Ureter (tissue), 1 donor: ENCODE results near the gene TFG. TPM values are rescaled to one million over a fixed set of nuclear protein-coding genes. Genes with fewer than 3 reads are reported as not detected.
A peak's percentile ranks its signal among the peaks of the same experiment; 100 is the strongest.

Source experiments
- DNase-seq: peaks from one replicate; pipeline ENCODE4 v3.0.0-alpha.2; 2020; ENCODE audit warnings: low spot score
- total RNA-seq: library from RNA; stranded (reverse); gene quantifications from one replicate; pipeline ENCODE4 v1.2.4, GENCODE V29; 2023
- donor health status: DM: yes; HTN: yes; CAD: no.

The TFG gene
- total RNA-seq, 1 donor from 2014 or later: 86.9 TPM

DNA sequence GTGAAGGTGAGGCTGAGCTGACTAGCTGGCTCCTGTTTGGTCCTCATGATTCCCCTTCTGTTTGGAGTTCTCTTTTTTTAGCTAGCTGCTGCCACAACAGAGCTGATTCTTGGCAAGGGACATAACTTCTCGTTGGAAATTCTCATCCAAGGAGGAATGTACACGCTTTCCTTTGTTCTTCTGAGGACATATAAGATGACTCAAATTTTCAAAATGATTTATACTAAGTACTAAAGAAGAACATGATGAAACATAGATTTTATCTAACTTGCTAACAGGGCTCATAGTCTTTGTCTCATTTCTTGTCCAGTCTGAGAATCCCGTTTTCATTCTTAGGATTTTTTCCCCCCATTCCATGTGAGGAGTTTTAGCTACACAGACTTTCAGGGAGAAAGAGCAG is 2.9 kb upstream of the TFG start:
- no peak for DNase-seq

DNA sequence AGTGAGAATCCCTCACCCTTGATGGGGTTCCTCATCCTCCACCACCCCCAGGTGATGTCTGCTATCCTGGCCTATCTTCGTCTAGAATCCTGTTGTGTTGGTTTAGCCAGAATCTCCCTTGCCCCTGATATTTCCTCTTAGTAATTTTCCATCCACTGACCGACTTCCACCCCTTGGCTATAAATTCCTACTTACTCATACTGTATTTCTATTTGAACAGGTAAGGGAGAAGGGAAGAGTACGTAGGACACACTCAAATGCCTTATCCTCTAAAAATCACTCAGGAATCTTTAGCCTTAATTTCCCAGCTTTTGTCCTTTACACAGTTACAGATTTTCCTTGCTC is 678 bp upstream of the TFG start:
- no peak for DNase-seq

DNA sequence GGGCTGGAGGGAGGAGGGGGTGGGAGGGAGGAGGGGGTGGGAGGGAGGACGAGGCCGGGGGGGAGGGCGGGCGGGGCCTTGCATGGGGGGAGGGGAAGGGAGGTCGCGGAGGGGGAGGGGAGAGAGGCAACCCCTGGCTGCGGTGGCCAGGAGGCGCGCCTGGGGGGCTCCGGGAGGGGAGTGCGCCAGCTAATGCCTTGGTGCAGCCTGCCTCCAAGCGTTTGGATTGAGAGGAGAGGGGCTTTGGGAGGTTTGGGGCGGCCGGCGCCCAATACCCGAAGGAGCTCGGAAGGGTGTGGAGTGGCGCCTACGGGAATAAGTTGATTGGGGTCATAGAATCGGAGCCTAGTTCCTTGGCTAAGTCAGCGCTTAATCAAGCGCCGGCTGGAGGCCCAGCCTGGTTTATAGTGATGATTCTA is 557 bp downstream of the TFG start:
- peak; percentile 49 for DNase-seq

DNA sequence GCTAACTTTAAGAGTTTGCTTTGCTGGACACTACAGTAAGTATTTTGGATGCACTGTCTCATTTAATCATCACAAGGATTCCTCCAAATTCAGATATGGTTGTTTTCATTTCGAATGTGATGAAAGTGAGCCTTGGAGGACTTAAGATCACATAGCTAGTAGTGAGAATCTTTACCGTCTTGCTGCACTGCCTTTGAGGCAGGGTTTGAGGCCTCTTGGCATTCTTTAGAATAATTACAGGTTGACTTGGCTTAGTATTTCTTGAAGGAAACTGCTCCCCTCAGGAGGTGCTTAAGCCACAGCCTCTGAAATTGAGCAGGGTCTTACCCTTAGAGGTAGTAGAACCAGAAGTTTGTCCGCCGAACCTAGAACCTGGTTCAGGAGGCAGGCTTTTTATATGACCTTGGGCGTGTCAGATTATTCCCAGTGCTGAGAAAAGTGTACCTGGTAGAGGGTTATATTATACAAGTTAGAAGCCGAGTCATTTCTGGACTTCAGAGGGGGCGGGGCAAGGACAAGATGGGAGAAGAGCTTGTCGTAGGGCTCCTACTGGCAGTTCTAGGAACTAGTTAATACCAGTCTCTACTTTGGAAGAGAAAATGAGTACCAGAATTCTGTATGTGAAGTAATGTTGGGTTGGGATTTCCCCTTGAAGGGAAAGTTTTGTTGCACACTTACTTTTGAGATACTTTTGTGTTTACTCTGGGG is 1.1 kb downstream of the TFG start:
- DNase-seq: no peak

DNA sequence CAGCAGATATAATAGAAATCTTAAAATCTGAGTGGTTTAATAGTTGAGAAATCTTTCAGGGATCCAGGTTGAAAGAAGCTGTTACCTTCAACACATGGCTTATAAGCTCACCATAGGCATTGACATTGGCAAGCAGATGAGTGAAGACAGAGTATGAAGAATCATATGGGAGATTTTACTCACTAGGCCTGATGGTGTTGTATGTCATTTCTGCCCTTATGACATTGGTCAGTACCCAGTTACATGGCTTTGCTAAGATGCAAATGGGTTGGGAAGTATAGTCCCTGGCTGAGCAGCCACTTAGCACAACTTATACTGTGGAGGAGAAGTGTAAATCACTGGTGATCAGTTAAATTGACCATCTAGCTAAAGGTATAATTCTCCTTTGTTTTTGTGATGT is 5.9 kb downstream of the TFG start:
- DNase-seq: no peak

DNA sequence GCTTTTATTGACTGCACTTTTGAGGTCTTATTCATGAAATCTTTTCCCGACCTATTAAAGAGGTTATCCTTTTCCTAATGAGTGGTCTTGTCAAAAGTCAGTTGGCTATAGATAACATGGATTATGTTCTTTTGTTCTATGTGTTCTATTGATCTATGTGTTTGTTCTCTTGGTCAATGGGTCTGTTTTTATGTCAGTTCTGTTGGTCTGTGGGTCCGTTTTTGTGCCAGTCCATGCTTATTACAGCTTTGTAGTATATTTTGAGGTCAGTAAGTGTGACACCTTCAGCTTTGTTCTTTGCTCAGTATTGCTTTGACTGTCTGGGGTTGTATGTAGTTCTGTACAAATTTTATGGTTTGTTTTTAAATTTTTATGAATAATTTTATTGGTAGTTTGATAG is 7.8 kb downstream of the TFG start:
- DNase-seq: no peak

DNA sequence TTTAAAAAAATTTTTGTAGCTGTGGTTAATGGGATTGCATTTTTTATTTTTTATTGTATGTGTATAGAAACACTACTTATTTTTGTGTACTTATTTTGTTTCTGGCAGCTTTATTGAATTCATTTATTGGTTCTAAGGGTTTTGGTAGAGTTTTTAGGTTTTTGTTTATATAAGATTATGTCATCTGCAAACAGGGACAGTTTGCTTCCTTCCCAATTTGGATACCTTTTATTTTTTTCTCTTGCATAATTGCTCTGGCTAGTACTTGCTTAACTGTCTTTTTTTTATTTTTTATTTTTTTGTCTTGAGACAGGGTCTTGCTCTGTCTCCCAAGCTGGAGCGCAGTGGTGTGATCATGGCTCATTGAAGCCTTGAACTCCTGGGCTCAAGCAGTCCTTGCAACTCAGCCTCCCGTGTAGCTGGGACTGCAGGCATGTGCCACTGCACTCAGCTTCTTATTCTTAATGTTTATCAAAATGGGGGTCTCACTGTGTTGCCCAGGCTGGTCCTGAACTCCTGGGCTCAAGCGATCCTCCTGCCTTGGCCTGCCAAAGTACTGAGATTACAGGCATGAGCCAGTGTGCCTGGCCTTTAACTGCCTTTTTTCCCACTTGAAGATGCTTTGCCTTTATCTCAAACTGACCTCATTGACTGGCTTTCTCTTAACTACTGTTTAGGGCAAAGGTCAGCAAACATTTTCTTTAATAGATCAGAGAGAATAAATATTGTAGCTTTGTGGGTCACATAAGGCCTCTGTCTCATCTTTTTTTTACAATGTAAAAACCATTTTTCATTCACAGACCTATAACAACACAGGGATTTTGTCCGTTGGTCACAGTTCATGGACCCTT is 8.6 kb downstream of the TFG start:
- no peak for DNase-seq

DNA sequence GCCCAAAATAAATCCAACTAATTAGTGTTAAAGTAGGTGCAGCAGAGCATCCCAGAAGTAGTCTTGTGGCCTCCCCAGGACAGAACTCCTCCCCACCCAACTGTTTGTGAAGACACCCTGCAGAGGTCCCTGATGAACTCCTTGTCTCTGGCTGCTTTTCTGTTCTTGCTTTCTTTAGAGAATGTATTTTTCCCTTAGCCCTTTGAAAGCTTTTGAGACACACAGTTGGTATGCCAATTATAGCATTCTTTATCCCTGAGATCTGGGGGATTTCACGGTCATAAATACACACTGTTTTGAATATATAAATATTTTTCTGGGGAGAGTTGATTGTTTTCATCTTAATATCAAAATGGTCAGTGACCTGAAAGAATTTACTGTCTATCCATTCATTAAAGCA is 9.8 kb downstream of the TFG start:
- DNase-seq: no peak

DNA sequence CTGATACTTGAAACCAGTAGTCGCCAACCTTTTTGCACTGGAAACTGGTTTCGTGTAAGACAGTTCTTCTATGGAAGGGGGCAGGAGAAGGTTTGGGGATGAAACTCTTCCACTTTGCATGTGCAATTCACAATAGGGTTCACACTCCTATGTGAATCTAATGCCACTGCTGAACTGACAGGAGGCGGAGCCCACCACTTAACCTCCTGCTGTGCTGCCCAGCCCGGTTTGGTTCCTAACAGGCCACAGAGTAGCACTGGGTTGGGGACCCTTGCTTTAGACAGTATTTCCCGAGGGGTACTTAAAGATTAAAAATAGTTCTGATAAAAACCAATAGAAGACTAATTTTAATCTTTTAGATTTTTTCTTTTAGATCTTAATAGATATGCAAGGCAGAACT is 11.1 kb downstream of the TFG start:
- no peak for DNase-seq

DNA sequence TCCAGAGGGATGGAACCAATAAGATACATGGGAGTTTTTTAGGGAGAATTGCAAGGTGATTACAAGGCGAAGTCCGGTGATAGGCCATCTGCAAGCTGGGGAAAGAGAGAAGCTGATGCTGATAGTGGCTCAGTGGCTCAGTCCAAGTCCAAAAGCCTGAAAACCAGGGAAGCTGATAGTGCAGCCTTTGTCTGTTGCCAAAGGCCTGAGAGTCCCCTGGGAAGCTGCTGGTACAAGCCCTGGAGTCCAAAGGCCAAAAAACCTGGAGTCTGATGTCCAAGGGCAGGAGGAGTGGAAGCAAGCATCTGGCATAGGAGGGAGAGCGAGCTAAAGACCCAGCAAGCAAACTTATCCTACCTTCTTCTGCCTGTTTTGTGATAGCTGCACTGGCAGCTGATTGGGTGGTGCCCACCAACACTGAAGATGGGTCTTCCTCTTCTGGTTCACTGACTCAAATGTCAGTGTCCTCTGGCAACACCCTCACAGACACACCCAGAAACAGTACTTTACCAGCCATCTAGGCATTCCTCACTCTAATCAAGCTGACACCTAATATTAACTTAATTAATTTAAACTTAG is 16.7 kb downstream of the TFG start:
- no peak for DNase-seq

DNA sequence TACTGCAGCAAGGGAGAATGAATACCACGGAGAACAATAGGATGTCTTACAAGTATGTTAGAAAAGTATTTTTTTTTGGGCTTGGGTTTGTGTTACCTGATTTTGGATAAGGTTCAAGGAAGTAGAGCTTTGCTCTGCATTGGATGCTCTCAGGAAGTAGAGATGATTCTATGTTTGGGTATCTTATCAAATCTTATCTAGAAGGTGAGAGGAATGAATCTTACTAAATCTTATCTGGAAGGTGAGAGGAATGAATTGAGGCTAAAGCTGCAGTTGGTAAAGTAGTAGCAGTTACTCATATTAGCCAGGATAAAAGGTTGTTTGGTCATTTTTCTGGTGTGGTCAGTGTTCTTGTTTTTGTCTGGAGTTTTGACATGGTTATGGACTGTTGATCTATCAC is 17.4 kb downstream of the TFG start:
- DNase-seq: no peak

DNA sequence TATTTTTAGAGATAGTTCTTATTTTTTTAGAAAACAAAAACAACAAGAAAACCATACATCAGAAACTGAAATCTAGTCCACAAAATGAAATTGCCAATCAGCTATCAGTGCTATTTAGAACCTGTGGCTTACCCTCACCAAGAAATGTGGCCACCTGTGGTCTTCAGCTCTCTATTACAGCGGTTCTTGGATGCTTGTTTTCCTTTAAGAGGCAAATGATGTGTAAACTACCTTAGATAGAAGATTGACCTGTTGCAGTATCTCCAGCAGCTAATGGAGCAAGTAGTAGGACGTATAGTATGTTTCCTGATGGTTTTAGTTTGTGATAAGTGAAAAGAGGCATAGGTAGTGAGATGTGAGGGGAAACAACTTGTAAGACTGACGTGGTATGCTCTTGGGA is 21.2 kb downstream of the TFG start:
- DNase-seq: no peak

DNA sequence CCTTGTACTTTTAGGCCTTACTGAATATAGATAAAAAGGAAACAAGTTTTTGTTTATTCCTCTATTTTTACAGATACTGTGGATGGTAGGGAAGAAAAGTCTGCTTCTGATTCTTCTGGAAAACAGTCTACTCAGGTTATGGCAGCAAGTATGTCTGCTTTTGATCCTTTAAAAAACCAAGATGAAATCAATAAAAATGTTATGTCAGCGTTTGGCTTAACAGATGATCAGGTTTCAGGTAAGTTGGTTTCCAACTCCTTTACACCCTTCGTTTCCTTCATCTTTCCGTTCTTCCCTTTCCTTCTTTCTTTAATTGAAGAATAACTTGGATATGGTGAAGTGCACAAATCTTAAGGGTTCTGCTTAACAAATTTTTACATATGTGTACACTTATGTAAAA is 23.1 kb downstream of the TFG start:
- DNase-seq: no peak

DNA sequence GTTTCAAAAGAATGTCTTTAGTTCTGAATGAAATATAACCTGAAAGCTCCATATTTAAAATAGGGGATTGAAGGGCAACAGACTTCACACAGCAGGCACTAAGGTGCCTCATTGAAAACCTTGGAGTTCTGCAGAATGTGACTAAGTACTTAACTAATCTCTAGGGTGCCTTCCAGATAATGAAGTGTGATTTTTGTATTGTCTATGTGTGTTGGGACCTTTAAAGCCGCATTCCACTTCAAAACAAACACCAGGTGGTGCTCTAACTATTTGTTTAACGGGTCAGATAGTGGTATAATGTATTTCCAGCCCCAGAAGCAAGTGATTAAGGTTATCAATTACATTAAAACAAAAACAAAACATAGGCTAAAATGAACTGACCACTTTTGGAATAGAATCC is 28.0 kb downstream of the TFG start:
- DNase-seq: no peak

DNA sequence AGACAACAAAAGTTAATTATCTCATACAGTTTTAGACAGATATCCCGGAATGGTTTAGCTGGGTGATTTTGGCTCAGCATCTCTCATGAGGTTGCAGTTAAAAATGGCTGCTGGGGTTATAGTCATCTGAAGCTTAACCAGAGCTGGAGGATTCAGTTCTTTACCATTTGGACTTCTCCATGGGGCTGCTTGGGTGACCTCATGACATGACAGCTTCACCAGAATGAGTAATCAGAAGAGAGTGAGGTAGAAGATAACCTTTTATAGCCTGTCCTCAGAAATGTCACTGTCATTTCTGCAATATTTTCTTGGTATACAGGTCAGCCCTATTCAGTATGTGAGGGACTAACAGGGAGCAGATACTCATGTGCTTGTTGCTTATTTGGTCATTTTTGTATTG is 30.9 kb downstream of the TFG start:
- DNase-seq: no peak

DNA sequence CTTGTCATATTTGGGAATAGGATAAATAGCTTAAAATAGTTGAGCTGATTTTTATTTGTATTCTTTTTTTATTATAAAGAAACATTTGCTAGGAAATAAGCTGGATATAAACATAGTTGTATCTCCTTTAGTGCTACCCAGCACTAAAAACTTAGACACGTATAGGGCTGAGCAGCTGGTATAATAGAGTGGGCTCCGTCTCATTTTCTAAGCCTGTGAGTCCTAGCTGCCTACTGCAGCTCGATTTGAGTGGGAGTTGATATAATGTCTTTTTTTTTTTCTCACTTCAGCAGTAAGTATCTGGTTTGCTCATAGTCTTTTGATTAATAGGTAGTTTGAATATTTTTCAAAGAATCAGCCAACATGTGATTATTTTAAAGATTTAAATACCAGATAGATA is 34.2 kb downstream of the TFG start:
- DNase-seq: no peak

DNA sequence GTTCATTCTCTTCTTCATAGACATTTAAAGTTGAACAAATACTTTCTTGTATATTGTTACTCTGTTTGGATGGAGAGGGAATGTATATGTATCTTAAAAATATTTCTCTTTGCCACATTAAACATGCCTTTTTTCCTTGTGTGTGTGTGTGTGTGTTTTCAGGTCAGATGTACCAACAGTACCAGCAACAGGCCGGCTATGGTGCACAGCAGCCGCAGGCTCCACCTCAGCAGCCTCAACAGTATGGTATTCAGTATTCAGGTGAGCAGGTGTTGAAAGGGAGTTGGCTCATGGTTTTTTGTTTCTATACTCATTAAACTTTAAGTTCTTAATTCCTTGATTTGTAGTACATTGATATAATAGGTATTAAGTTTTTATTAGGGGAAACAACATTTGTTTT is 35.4 kb downstream of the TFG start:
- DNase-seq: no peak

DNA sequence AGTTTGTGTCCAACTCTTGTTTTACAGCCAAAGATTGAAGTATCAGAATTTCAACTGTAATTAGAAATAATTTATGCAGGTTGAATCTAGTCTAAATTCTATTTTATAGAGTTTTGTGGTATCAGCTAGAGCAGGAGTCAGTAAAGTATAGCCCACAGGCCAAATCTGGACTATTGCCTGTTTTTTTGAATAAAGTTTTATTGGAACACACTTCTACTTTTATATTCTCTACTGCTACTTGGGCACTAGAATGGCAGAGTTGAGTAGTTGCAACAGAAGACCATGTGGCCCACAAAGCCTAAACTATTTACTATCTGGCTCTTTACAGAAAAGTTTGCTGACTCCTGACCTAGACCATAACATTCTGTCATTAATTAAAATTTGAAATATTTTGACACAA is 36.3 kb downstream of the TFG start:
- no peak for DNase-seq

DNA sequence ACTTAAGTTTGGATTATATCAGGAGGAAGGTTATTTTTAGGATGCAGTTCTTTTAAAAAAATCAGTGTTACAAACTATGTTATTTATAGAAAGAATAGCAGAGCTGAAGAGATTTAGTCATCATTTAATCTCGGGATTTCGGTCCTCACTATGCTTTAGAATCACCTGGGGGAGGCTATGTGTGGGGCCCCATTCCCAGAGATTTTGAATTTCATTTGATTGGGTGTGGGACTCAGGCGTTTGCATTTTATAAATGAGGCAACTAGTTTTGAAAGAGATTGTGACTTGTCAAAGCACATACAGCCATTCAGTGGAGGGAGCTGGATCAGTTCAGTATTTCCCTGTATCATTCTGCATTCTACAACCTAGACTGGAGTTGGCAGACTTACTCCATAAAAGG is 36.8 kb downstream of the TFG start:
- no peak for DNase-seq

DNA sequence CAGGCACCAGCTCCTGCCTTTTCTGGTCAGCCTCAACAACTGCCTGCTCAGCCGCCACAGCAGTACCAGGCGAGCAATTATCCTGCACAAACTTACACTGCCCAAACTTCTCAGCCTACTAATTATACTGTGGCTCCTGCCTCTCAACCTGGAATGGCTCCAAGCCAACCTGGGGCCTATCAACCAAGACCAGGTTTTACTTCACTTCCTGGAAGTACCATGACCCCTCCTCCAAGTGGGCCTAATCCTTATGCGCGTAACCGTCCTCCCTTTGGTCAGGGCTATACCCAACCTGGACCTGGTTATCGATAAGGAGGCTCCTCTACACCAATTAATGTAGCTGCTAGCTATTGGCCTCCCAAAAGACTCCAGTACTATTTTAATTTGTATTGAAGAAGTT is 38.9 kb downstream of the TFG start:
- no peak for DNase-seq

DNA sequence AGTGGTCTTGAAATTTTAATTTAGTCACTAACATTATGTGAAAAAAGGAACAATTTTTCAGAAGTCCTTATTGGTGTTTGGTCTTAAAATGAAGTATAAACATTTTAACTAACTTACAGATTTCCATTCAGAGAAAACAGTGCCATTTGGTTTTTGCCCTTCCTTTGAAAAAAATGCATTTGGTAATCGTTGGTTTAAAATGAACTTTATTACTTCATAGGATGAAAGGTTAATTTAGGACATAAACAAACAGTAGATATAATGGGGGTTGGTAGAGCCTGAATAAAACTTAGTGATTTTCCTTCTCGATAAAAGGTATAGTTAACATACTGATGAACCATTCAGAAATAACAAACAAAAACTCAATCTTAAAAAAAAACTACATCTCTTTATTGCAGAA is 39.7 kb downstream of the TFG start:
- DNase-seq: no peak

DNA sequence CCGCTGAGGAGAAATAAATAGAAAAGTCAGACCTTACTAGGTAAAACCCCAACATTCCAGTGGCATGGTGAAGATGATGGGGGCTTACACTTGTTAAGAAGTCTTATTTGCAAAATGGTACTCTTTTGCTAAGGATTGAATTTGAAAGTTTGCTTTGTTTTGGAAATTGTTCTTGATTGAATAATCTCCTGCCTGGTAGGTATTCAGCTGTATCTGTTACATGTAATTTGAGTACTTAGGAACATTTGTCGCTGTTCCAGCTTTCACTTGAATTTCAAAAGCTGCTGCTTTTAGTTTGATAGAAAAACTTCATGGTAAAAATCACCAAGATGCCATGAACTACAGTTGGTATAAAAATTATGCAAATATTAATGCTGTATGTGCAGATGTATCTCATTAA is 44.6 kb downstream of the TFG start:
- no peak for DNase-seq

DNA sequence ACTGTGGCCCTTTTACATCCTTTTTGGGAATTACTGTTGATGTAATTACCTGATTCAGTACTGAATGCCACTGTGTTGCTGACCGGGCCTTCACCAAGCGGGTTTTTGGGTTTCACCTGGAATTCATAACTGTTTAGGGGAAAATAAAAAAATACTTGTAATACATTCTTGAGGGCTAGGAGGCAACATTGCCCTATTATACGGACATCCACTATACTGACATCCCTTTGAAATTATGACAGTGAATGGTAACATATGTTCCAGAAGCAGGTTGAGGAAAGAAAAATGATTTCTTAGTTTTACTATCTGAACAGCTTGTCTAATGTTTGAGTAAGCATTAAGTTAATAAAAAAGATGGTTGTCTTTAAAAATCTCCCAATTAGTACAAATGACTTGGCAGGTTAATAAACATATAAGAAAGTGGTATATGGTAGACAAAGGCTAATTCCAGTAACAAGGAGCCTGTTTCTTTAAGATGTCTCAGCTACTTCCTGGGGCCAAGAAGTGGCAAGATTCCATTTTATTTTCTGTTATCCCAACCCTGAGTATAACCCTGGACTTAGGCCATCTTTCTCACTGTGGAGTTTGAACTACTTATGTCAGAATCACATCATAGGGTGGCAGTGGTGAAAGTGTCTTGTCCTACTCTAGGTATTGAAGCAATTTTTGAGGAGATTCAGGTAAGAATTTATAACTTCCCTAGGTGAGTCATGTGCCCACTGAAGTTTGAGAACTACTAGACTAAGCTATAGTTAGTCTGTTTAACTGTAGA is 45.5 kb downstream of the TFG start:
- DNase-seq: no peak
